Erythroblast (primary cell): Measurements from ENCODE around the gene PIH1D1.
A peak's percentile ranks its signal among the peaks of the same experiment; 100 is the strongest.
"Not testable (repeated sequence)": the region's sequence is repeated elsewhere in the genome, so short reads cannot be mapped to it uniquely, and the experiment has no call there.

Experiments used
- DNase-seq, 2 experiments: peaks; one replicate each; lab custom pipeline; 2025; lab: John Stamatoyannopoulos, UW
- GATA1 ChIP-seq: IDR thresholded peaks from 2 replicates; pipeline ENCODE4 v1.6.1; 2011; ENCODE audit warnings: low read depth, mild to moderate bottlenecking, control low read depth, low read length, moderate library complexity
- POLR2A ChIP-seq: IDR thresholded peaks from 2 replicates; pipeline ENCODE4 v1.6.1; 2011; ENCODE audit warnings: mild to moderate bottlenecking, low read length

Gene PIH1D1

GRCh38 chr19:49456326-49456725 is 4.7 kb upstream of the PIH1D1 start:
- no peak for DNase-seq
- TF ChIP-seq GATA1 (no peak), POLR2A (no peak)

GRCh38 chr19:49455773-49456172 is 4.2 kb upstream of the PIH1D1 start:
- DNase-seq, result no peak
- no peak for TF ChIP-seq GATA1
- no peak for TF ChIP-seq POLR2A

GRCh38 chr19:49453757-49454240 is 2.2 kb upstream of the PIH1D1 start:
- DNase-seq, result no peak
- no peak for TF ChIP-seq GATA1
- TF ChIP-seq POLR2A, result peak; percentile 6

- no peak for TF ChIP-seq GATA1
- TF ChIP-seq POLR2A, result peak; percentile 99
These were observed 1.6 kb upstream of the PIH1D1 start, which contains the start of gene ALDH16A1 for GRCh38 chr19:49453013-49453756. TSS of gene ALDH16A1 (plus strand) at chr19:49453225. CDS start at chr19:49453332, 107 bp downstream.

DNA sequence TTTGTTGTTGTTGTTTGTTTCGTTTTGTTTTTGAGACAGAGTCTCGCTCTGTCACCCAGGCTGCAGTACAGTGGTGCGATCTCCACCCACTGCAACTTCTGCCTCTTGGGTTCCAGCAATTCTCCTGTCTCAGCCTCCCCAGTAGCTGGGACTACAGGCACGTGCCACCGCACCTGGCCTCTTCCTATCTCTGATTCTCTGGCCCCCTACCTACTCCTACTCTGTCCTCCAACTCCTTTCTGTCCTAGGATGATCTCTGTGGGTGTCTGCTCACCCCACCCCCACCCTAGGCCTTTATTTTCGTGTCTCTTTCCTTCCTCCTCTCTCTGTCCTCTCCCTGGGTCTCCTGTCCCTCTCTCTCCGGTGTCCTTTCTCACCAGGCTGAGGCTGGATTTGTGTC is 1.2 kb downstream of the PIH1D1 start:
- TF ChIP-seq GATA1 (no peak), POLR2A (no peak)
- no peak for DNase-seq

More at GRCh38 chr19:49453013-49453756, 1.6 kb upstream of the PIH1D1 start, which contains the start of gene ALDH16A1:
- DNase-seq, result peak; percentile 98 to 99

- no peak for TF ChIP-seq GATA1
- no peak for TF ChIP-seq POLR2A
- no peak for DNase-seq
These were observed 3.2 kb downstream of the PIH1D1 start for GRCh38 chr19:49448432-49448786.

GRCh38 chr19:49447485-49448431 is 3.9 kb downstream of the PIH1D1 start:
- TF ChIP-seq POLR2A (no peak), GATA1 (no peak)
- peak in 1 of 2 experiments; percentile 67 for DNase-seq

DNA sequence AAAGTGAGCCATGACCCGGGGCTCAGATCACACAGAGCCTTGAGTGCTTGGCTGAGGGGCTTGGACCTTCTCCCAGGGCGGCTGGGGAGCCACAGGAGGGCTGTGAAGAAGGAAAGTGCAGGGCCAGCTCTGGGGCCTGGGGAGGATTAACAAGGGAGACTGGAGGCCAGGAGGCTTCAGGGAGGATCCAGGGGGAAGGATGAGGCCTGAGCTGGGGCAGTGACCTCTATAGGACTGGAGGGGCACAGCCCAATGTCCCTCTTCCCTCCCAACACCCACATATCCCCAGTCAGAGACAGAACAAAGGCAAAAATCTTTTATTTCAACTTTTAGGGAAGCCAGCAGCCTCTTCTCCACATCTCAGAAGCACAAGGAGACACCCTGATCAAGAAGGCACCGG is 5.6 kb downstream of the PIH1D1 start:
- TF ChIP-seq POLR2A (no peak), GATA1 (no peak)
- no peak for DNase-seq

- DNase-seq, result not testable (repeated sequence)
These were observed 7.4 kb downstream of the PIH1D1 start for GRCh38 chr19:49444100-49444700.

GRCh38 chr19:49443366-49444099 is 8.1 kb downstream of the PIH1D1 start:
- peak; percentile 93 to 96 for DNase-seq
- TF ChIP-seq POLR2A, result no peak
- TF ChIP-seq GATA1, result no peak

DNA sequence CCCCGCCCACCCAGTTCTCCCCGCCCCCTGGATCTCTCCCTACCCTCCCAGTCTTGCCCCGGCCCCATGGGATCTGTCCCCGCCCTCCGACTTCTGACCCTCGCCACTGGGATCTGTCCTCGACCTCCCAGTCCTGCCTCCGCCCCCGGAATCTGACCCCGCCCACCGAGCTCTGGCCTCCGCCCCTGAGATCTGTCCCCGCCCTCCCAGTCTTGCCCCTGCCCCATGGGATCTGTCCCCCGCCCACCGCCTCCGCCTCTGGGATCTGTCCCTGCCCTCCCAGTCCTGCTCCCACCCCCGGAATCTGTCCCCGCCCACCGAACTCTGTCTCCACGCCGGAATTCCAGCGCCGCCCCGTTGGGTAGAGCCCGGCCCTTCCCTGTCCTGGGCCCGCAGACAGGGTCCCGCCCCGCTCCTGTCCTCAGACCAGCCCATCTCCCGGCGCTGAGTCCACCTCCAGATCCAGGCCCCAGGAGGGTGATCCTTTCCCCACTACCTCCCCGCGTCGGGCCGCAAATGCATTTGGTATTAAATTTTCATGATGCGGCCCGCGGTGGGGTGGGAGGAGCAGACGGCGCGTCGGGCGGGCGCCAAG is 8.7 kb downstream of the PIH1D1 start:
- TF ChIP-seq POLR2A (no peak), GATA1 (no peak)
- peak in 1 of 2 experiments; percentile 79 for DNase-seq

GRCh38 chr19:49442354-49442753 is 9.3 kb downstream of the PIH1D1 start:
- TF ChIP-seq POLR2A, result no peak
- DNase-seq, result no peak

DNA sequence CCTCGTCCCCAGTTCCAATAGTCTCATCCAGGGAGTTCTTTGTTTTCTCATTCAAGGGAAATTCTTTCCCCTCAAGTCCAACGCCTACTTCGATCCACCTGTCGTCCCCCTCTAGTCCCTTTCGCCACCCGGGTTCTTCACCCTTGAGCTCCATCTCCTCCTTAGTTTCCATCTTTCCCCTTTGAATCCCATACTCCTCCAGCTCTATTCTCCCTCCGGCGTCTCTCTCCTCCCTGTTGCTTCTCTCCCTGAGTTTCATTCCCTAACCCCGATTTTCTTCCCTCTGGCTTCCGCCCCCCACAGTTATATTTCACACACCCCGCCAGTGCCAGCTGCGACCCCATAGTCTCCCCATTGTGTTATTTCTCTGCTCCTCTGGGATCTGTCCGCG is 9.7 kb downstream of the PIH1D1 start:
- DNase-seq, result no peak
- TF ChIP-seq POLR2A (no peak), GATA1 (no peak)
